ENCODE results near the gene PFAS. TPM values are rescaled to one million over a fixed set of nuclear protein-coding genes. Genes with fewer than 3 reads are reported as not detected.
A peak's percentile ranks its signal among the peaks of the same experiment; 100 is the strongest.

PFAS gene
- total RNA-seq, 1 experiment from 2014 or later, result 228 TPM

DNA sequence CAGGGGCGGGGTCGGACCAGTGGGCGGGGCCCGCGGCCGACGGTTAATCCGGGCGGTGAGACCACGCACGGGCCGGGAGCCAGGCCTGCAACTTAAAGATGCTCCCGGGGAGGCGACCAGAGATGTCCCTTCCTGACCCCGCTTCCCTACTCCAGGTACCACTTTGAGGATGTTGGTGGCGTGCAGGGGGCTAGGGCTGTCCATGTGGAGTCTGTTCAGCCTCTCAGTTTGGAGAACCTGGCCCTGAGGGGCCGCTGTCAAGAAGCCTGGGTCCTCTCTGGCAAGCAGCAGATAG is 40.0 kb downstream of the PFAS start:
- Histone ChIP-seq H2AK5ac (ENCODE audit: insufficient read length, low read length) (no peak overlapping the region), H3K14ac (ENCODE audit: insufficient read depth, low read length) (no peak overlapping the region), H2BK20ac (ENCODE audit: low read depth, low read length, poor library complexity, severe bottlenecking) (no peak overlapping the region), H2BK120ac (ENCODE audit: low read depth, low read length, poor library complexity, severe bottlenecking) (no peak overlapping the region), H3K23me2 (ENCODE audit: insufficient read length, low read depth, low read length, poor library complexity, severe bottlenecking) (peaks cover 7% of the 10 kb centered on the region), H2AFZ (ENCODE audit: low read length) (no peak overlapping the region), H3K23ac (ENCODE audit: insufficient read length, low read depth, low read length) (no peak overlapping the region), H2BK15ac (ENCODE audit: low read depth, low read length) (no peak overlapping the region), H3K27me3 (ENCODE audit: insufficient read depth, low read length) (no peaks in the 10 kb centered on the region), H3K4me2 (ENCODE audit: insufficient read depth, insufficient read length, low read length) (peak overlapping the region; percentile 77), H4K8ac (replicated peaks; ENCODE audit: insufficient read length, low read depth, low read length) (no peak overlapping the region), H3K79me2 (ENCODE audit: insufficient read depth, low read length) (no peaks in the 10 kb centered on the region), H3K4me1 (ENCODE audit: insufficient read depth, low read length) (no peaks in the 10 kb centered on the region), H3T11ph (ENCODE audit: low read length) (no peak overlapping the region), H4K91ac (ENCODE audit: insufficient read length, low read depth, low read length) (no peak overlapping the region), H2BK12ac (ENCODE audit: insufficient read length, low read depth, low read length) (no peak overlapping the region), H3K56ac (ENCODE audit: insufficient read length, low read depth, low read length) (no peak overlapping the region), H4K20me1 (ENCODE audit: control insufficient read depth, insufficient read depth, insufficient read length) (no peaks in the 10 kb centered on the region), H3K4ac (ENCODE audit: low read depth, low read length) (no peak overlapping the region), H2BK5ac (ENCODE audit: insufficient read length, low read length) (no peak overlapping the region), H4K5ac (ENCODE audit: insufficient read length, low read depth, low read length) (no peak overlapping the region), H3K79me1 (ENCODE audit: insufficient read depth, low read depth, low read length, poor library complexity, severe bottlenecking) (no peaks in the 10 kb centered on the region), H3K9ac (ENCODE audit: extremely low read depth, insufficient read length, low read length) (peak overlapping the region; percentile 15), H3K9me3 (ENCODE audit: control insufficient read depth, low read depth, low read length) (no peaks in the 10 kb centered on the region), H3K27ac (ENCODE audit: insufficient read length, low read depth, low read length) (no peak overlapping the region), H3K18ac (ENCODE audit: insufficient read length, low read depth, low read length) (no peak overlapping the region)
- Mint-ChIP-seq H3K9me3 (no peaks in the 10 kb centered on the region), H3K4me1 (peaks cover 32 to 33% of the 10 kb centered on the region in 2 experiments), H3K4me3 (peak overlapping the region; percentile 93), H3K27ac (no peak overlapping the region; a peak in 1 of 7 replicates), H3K36me3 (ENCODE audit: insufficient read depth in 1 of 3, low read depth in 3 of 3) (peaks cover 2 to 7% (median 5%) of the 10 kb centered on the region in 3 experiments; a peak in 4 of 7 replicates), H3K27me3 (ENCODE audit: low read depth) (peaks cover 3% of the 10 kb centered on the region)
- TF ChIP-seq, protein P1, sequence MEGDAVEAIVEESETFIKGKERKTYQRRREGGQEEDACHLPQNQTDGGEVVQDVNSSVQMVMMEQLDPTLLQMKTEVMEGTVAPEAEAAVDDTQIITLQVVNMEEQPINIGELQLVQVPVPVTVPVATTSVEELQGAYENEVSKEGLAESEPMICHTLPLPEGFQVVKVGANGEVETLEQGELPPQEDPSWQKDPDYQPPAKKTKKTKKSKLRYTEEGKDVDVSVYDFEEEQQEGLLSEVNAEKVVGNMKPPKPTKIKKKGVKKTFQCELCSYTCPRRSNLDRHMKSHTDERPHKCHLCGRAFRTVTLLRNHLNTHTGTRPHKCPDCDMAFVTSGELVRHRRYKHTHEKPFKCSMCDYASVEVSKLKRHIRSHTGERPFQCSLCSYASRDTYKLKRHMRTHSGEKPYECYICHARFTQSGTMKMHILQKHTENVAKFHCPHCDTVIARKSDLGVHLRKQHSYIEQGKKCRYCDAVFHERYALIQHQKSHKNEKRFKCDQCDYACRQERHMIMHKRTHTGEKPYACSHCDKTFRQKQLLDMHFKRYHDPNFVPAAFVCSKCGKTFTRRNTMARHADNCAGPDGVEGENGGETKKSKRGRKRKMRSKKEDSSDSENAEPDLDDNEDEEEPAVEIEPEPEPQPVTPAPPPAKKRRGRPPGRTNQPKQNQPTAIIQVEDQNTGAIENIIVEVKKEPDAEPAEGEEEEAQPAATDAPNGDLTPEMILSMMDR (conservative IDR thresholded peaks at IDR 0.05), result no peak
- WGBS (ENCODE audit: extremely low coverage, insufficient read length, low lambda C conversion rate), result no CpG with 5 or more reads among the region's 17 CpGs
- peak; percentile 82 for DNase-seq

All from H9 (cell line).